PC-9 (cell line): ENCODE results near the gene TSPAN3. TPM values are rescaled to one million over a fixed set of nuclear protein-coding genes. Genes with fewer than 3 reads are reported as not detected.
A peak's percentile ranks its signal among the peaks of the same experiment; 100 is the strongest.

Experiments used
- BruUV-seq: library from RNA; stranded (reverse); fragments of 400-500 nt; replicated peaks from 2 replicates; lab custom pipeline; 2021; lab: Mats Ljungman, UMichigan
- CTCF ChIA-PET: fragments of 300-600 bp; sonication (Branson Sonifier 250); formaldehyde crosslinking; loops from one replicate; lab custom pipeline; 2022; ENCODE audit warnings: antibody characterized with exemption; lab: Charles Lee
- POLR2A ChIA-PET: fragments of 300-600 bp; sonication (Branson Sonifier 250); formaldehyde crosslinking; loops from one replicate; lab custom pipeline; 2022; ENCODE audit warnings: antibody characterized with exemption; ENCODE audit not compliant: unreplicated experiment; lab: Charles Lee
- DNase-seq, 2 experiments: peaks; one replicate each; pipeline versions ENCODE4 v3.0.0 to v3.0.0-alpha.2; 2015 to 2022; ENCODE audit warnings: mixed read lengths in 1 of 2
- H2AFZ ChIP-seq: fragments of 200-600 bp; sonication (generic); 2 replicates; pipeline ENCODE4 v1.8.1; 2017; ENCODE audit warnings: antibody characterized with exemption
- H3F3A ChIP-seq: fragments of 200-600 bp; sonication (generic); 2 replicates; pipeline ENCODE4 v1.8.1; 2017; ENCODE audit warnings: antibody characterized with exemption, mild to moderate bottlenecking, low read depth; ENCODE audit not compliant: insufficient read depth
- H3K27ac ChIP-seq: fragments of 200-600 bp; sonication (generic); 2 replicates; pipeline ENCODE4 v1.6.1; 2016; ENCODE audit warnings: mixed run types
- H3K27me3 ChIP-seq: fragments of 200-600 bp; sonication (generic); 2 replicates; pipeline ENCODE4 v1.6.1; 2016; ENCODE audit warnings: low read depth, mixed run types; ENCODE audit not compliant: insufficient read depth
- H3K36me3 ChIP-seq: fragments of 200-600 bp; sonication (generic); 2 replicates; pipeline ENCODE4 v1.6.1; 2016; ENCODE audit warnings: low read depth, mixed run types
- H3K4me1 ChIP-seq: fragments of 200-600 bp; sonication (generic); replicated peaks from 2 replicates; pipeline ENCODE4 v1.6.1; 2016; ENCODE audit warnings: mixed run types; ENCODE audit not compliant: insufficient read depth
- H3K4me2 ChIP-seq: fragments of 200-600 bp; sonication (generic); 2 replicates; pipeline ENCODE4 v1.6.1; 2017; ENCODE audit warnings: mixed run types
- H3K4me3 ChIP-seq: fragments of 200-600 bp; sonication (generic); 2 replicates; pipeline ENCODE4 v1.6.1; 2016; ENCODE audit warnings: mixed run types
- H3K79me2 ChIP-seq: fragments of 200-600 bp; sonication (generic); 2 replicates; pipeline ENCODE4 v1.6.1; 2017; ENCODE audit warnings: low read depth, mixed run types
- H3K9me2 ChIP-seq: fragments of 200-600 bp; sonication (generic); 2 replicates; pipeline ENCODE4 v1.8.1; 2017; ENCODE audit warnings: mild to moderate bottlenecking; ENCODE audit not compliant: insufficient read depth
- H3K9me3 ChIP-seq: fragments of 200-600 bp; sonication (generic); 2 replicates; pipeline ENCODE4 v1.8.1; 2016; ENCODE audit warnings: low read depth; ENCODE audit not compliant: insufficient read depth
- H4K20me1 ChIP-seq: fragments of 200-600 bp; sonication (generic); 2 replicates; pipeline ENCODE4 v1.8.1; 2017; ENCODE audit not compliant: insufficient read depth
- EZH2 ChIP-seq: fragments of 200-600 bp; sonication (generic); IDR thresholded peaks from 2 replicates; pipeline ENCODE4 v1.8.0; 2017; ENCODE audit warnings: antibody characterized with exemption, low read depth
- intact Hi-C: fragments of 100-400 bp; cut with micrococcal nuclease; formaldehyde crosslinking; loops from one replicate; pipeline ENCODE4 v1.10.0; 2022; ENCODE audit not compliant: unreplicated experiment
- total RNA-seq: library from RNA; stranded (reverse); gene quantifications from 2 replicates; pipeline ENCODE4 v1.2.3, GENCODE V29; 2021
- TF ChIP-seq, protein P1 (sequence below): fragments of 200-600 bp; sonication (generic); conservative IDR thresholded peaks from 2 replicates; pipeline ENCODE4 v1.6.1; 2017; ENCODE audit warnings: mixed run types, antibody characterized with exemption, mild to moderate bottlenecking, moderate library complexity

TSPAN3 gene
- total RNA-seq, 1 experiment from 2014 or later, result 151 TPM

DNA sequence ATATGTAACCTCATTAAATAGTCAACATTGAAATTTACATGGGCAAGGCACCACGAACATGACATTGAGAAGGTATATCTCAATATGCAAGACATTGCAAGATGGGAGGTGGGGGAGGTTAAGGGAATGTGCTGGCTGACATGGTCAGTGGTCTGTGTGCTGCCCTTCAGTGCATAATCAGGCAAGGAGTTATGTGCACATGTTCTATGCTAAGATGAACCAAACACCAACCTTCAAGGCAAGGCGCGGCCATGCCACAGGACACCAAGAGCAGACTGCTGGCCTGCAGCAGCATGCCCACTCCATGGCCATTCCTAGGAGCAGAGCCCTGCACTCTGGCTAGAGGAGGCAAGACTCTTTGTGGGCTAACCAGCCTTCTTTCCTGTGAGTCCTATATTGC is 40.9 kb upstream of the TSPAN3 start:
- Histone ChIP-seq H3K36me3 (no peaks in the 10 kb centered on the region), H3K4me3 (no peak overlapping the region), H3K27me3 (no peaks in the 10 kb centered on the region), H3F3A (no peaks in the 10 kb centered on the region), H3K9me3 (no peaks in the 10 kb centered on the region), H3K4me1 (no peaks in the 10 kb centered on the region), H3K9me2 (no peaks in the 10 kb centered on the region), H3K79me2 (no peaks in the 10 kb centered on the region), H4K20me1 (no peaks in the 10 kb centered on the region), H3K4me2 (no peak overlapping the region), H2AFZ (no peak overlapping the region), H3K27ac (no peak overlapping the region)
- no peak for DNase-seq
- ChIA-PET POLR2A (no interaction called here), CTCF (no interaction called here)
- no peak for TF ChIP-seq EZH2
- TF ChIP-seq, protein P1, sequence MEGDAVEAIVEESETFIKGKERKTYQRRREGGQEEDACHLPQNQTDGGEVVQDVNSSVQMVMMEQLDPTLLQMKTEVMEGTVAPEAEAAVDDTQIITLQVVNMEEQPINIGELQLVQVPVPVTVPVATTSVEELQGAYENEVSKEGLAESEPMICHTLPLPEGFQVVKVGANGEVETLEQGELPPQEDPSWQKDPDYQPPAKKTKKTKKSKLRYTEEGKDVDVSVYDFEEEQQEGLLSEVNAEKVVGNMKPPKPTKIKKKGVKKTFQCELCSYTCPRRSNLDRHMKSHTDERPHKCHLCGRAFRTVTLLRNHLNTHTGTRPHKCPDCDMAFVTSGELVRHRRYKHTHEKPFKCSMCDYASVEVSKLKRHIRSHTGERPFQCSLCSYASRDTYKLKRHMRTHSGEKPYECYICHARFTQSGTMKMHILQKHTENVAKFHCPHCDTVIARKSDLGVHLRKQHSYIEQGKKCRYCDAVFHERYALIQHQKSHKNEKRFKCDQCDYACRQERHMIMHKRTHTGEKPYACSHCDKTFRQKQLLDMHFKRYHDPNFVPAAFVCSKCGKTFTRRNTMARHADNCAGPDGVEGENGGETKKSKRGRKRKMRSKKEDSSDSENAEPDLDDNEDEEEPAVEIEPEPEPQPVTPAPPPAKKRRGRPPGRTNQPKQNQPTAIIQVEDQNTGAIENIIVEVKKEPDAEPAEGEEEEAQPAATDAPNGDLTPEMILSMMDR, result no peak
- intact Hi-C loops, result no loop called here
- BruUV-seq, result no TSS peak

DNA sequence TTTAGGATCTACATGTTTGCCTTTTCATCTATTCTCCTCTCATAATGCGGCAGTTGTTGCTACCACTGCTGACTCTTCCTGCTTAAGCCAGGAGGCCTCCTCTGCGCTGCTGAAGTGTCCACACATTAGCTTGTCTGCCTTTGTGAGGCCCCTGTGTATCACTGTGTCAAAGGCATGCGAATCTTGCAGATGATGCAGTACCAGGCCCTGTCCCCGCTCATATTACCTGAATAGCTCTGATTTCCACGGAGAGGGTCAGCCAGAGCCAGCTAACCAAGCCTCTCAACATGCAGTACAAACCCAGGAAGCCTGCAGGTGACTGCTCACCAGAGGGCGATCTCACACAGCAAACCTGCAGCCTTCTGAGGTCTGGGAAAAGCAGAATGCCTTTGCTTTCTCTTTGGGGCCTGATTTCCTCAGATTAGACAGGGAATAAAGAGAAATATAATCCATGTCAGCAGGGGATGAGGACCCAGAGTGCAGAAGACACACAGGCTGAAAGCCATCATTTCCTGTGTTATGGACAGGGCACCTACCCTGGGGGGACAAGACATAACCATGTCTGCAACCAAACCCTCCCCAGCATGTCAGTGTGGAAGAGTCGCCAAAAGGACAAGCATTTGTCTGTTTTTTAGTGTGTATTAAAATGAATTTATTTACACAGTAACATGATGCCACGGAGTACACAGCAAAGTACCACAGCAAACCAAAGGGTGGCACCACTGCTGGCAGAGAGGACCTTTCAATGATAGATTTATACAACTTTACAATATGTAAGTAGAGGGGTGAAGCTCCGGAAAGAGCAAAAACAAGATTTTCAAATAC is 36.8 kb upstream of the TSPAN3 start:
- Histone ChIP-seq H3K9me2 (no peaks in the 10 kb centered on the region), H2AFZ (no peak overlapping the region), H3K4me1 (no peaks in the 10 kb centered on the region), H3K36me3 (no peaks in the 10 kb centered on the region), H3K79me2 (no peaks in the 10 kb centered on the region), H3F3A (no peaks in the 10 kb centered on the region), H3K27me3 (no peaks in the 10 kb centered on the region), H3K27ac (no peak overlapping the region), H3K4me2 (no peak overlapping the region), H4K20me1 (no peaks in the 10 kb centered on the region), H3K4me3 (no peak overlapping the region), H3K9me3 (no peaks in the 10 kb centered on the region)
- intact Hi-C loops, result loop anchor here (1.0 to 2.0 kb wide), 3 partner anchors 83 to 714 kb away; no protein-coding TSS in a partner anchor
- peak in 1 of 2 experiments; percentile 60 for DNase-seq
- POLR2A ChIA-PET, result interaction anchor here (0.7 kb wide), 1 partner anchor 49 kb away, joined by 3 read pairs; no protein-coding TSS in a partner anchor
- BruUV-seq, result no TSS peak
- CTCF ChIA-PET, result interaction anchor here (1.0 kb wide), 1 partner anchor 435 kb away, joined by 4 read pairs; no protein-coding TSS in a partner anchor
- TF ChIP-seq EZH2, result no peak
- TF ChIP-seq, protein P1, result peak; percentile 73

DNA sequence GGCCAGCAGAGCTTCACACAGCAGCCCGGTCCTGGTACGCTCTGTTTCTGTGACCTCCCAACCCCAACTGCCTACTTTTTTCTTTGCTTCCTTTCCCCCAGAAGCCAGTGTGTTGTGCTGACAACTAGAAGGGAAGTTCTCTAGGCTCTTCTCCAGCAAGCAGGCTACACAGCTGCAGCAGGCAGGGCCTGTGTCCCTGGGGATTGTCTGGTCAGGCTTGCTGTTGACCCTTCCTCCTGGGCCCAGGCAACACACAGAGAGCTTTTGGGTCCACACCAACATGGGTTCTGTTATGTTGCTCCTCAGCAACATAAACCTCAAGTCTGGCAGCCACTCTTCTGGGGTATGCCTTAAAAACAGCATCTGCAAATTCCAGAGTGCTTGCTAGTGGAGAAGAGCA is 36.2 kb upstream of the TSPAN3 start:
- ChIA-PET POLR2A (interaction anchor here (0.7 kb wide), 1 partner anchor 48 kb away, joined by 3 read pairs; no protein-coding TSS in a partner anchor), CTCF (interaction anchor here (1.0 kb wide), 1 partner anchor 436 kb away, joined by 4 read pairs; no protein-coding TSS in a partner anchor)
- no peaks in the 10 kb centered on the region for H3K27me3 ChIP-seq
- BruUV-seq, result no TSS peak
- H3F3A ChIP-seq, result no peaks in the 10 kb centered on the region
- H3K4me3 ChIP-seq, result no peak overlapping the region
- H2AFZ ChIP-seq, result no peak overlapping the region
- no peaks in the 10 kb centered on the region for H3K79me2 ChIP-seq
- no peak for DNase-seq
- no peak overlapping the region for H3K4me2 ChIP-seq
- TF ChIP-seq EZH2, result no peak
- no peaks in the 10 kb centered on the region for H4K20me1 ChIP-seq
- no peaks in the 10 kb centered on the region for H3K36me3 ChIP-seq
- H3K9me3 ChIP-seq, result no peaks in the 10 kb centered on the region
- intact Hi-C loops, result loop anchor here (1.0 to 2.0 kb wide), 3 partner anchors 82 to 714 kb away; no protein-coding TSS in a partner anchor
- H3K4me1 ChIP-seq, result no peaks in the 10 kb centered on the region
- no peaks in the 10 kb centered on the region for H3K9me2 ChIP-seq
- H3K27ac ChIP-seq, result no peak overlapping the region
